ENCODE measurements around the gene CBLN1. TPM values are rescaled to one million over a fixed set of nuclear protein-coding genes. Genes with fewer than 3 reads are reported as not detected.
A peak's percentile ranks its signal among the peaks of the same experiment; 100 is the strongest.

CBLN1 gene
- total RNA-seq, 1 experiment from 2014 or later = 5.6 TPM

- Mint-ChIP-seq H3K4me1 (peaks cover 9 to 17% of the 10 kb centered on the region in 2 experiments), H3K4me3 (no peak overlapping the region), H3K27me3 (ENCODE audit: low read depth) (peaks cover 7% of the 10 kb centered on the region), H3K36me3 (ENCODE audit: insufficient read depth in 1 of 3, low read depth in 3 of 3) (no peaks in the 10 kb centered on the region), H3K9me3 (no peaks in the 10 kb centered on the region), H3K27ac (no peak overlapping the region)
- Histone ChIP-seq H2BK15ac (ENCODE audit: low read depth, low read length) (no peak overlapping the region), H3K23ac (ENCODE audit: insufficient read length, low read depth, low read length) (no peak overlapping the region), H4K5ac (ENCODE audit: insufficient read length, low read depth, low read length) (no peak overlapping the region), H3K4me2 (ENCODE audit: insufficient read depth, insufficient read length, low read length) (no peak overlapping the region), H3K4me1 (ENCODE audit: insufficient read depth, low read length) (no peaks in the 10 kb centered on the region; the same call in 1 of the 2 replicates), H3K79me2 (ENCODE audit: insufficient read depth, low read length) (no peaks in the 10 kb centered on the region), H2AK5ac (ENCODE audit: insufficient read length, low read length) (no peak overlapping the region), H2BK12ac (ENCODE audit: insufficient read length, low read depth, low read length) (no peak overlapping the region), H3K4ac (ENCODE audit: low read depth, low read length) (no peak overlapping the region), H3K18ac (ENCODE audit: insufficient read length, low read depth, low read length) (no peak overlapping the region), H2BK20ac (ENCODE audit: low read depth, low read length, poor library complexity, severe bottlenecking) (no peak overlapping the region), H3T11ph (ENCODE audit: low read length) (no peak overlapping the region), H2BK120ac (ENCODE audit: low read depth, low read length, poor library complexity, severe bottlenecking) (no peak overlapping the region), H3K79me1 (ENCODE audit: insufficient read depth, low read depth, low read length, poor library complexity, severe bottlenecking) (no peaks in the 10 kb centered on the region), H2BK5ac (ENCODE audit: insufficient read length, low read length) (no peak overlapping the region), H3K27me3 (ENCODE audit: insufficient read depth, low read length) (no peaks in the 10 kb centered on the region), H4K91ac (ENCODE audit: insufficient read length, low read depth, low read length) (no peak overlapping the region), H3K27ac (ENCODE audit: insufficient read length, low read depth, low read length) (no peak overlapping the region), H4K20me1 (ENCODE audit: control insufficient read depth, insufficient read depth, insufficient read length) (no peaks in the 10 kb centered on the region), H3K56ac (ENCODE audit: insufficient read length, low read depth, low read length) (no peak overlapping the region), H3K23me2 (ENCODE audit: insufficient read length, low read depth, low read length, poor library complexity, severe bottlenecking) (no peaks in the 10 kb centered on the region), H3K14ac (ENCODE audit: insufficient read depth, low read length) (peak overlapping the region; percentile 64; the same call in 1 of the 2 replicates), H3K9ac (ENCODE audit: extremely low read depth, insufficient read length, low read length) (no peak overlapping the region), H4K8ac (replicated peaks; ENCODE audit: insufficient read length, low read depth, low read length) (no peak overlapping the region), H2AFZ (ENCODE audit: low read length) (no peak overlapping the region), H3K9me3 (ENCODE audit: control insufficient read depth, low read depth, low read length) (no peaks in the 10 kb centered on the region)
- WGBS (ENCODE audit: extremely low coverage, insufficient read length, low lambda C conversion rate) = no CpG with 5 or more reads among the region's 6 CpGs
- DNase-seq = no peak
- TF ChIP-seq CTCF (conservative IDR thresholded peaks at IDR 0.05) = no peak
Measured at GRCh38 chr16:49311823-49312222, 30.2 kb upstream of the CBLN1 start.

Measured in H9 (cell line).